Neural cell (in vitro differentiated cells): ENCODE results near the gene HADHB. TPM values are rescaled to one million over a fixed set of nuclear protein-coding genes. Genes with fewer than 3 reads are reported as not detected.

Source experiments
- H2AFZ ChIP-seq: fragments of 200-600, 300-800 bp; sonication (generic), shearing (Covaris generic); 2 replicates; pipeline ENCODE4 v1.6.0; 2014; ENCODE audit warnings: low read depth, mild to moderate bottlenecking, antibody characterized with exemption, low read length, moderate library complexity
- H3F3A ChIP-seq: fragments of 200-600 bp; shearing (Covaris generic); 2 replicates; pipeline ENCODE4 v1.6.1; 2016; ENCODE audit warnings: mild to moderate bottlenecking, moderate library complexity, mixed read lengths, antibody characterized with exemption, low read length; ENCODE audit not compliant: insufficient read depth, poor library complexity, severe bottlenecking
- H3K27ac ChIP-seq: fragments of 200-600, 300-800 bp; sonication (generic), shearing (Covaris generic); 2 replicates; pipeline ENCODE4 v1.5.1; 2014; ENCODE audit warnings: mild to moderate bottlenecking, low read length, moderate library complexity
- H3K27me3 ChIP-seq: fragments of 300-800, 200-600 bp; sonication (generic), shearing (Covaris generic); 2 replicates; pipeline ENCODE4 v1.6.0; 2014; ENCODE audit warnings: mild to moderate bottlenecking, low read depth, low read length, moderate library complexity; ENCODE audit not compliant: insufficient read depth
- H3K36me3 ChIP-seq: fragments of 300-800, 200-600 bp; sonication (generic), shearing (Covaris generic); 2 replicates; pipeline ENCODE4 v1.5.1; 2014; ENCODE audit warnings: mild to moderate bottlenecking, antibody characterized with exemption, low read length, moderate library complexity; ENCODE audit not compliant: insufficient read depth
- H3K4me2 ChIP-seq: fragments of 300-800, 200-600 bp; sonication (generic), shearing (Covaris generic); 2 replicates; pipeline ENCODE4 v1.6.0; 2014; ENCODE audit warnings: mild to moderate bottlenecking, low read length
- H3K4me3 ChIP-seq: fragments of 300-800, 200-600 bp; sonication (generic), shearing (Covaris generic); 2 replicates; pipeline ENCODE4 v1.5.1; 2014; ENCODE audit warnings: mild to moderate bottlenecking, low read length, moderate library complexity
- H3K79me2 ChIP-seq: fragments of 200-600 bp; shearing (Covaris generic); replicated peaks from 2 replicates; pipeline ENCODE4 v1.6.0; 2014; ENCODE audit warnings: mild to moderate bottlenecking, low read length, moderate library complexity; ENCODE audit not compliant: insufficient read depth
- H3K9ac ChIP-seq: fragments of 300-800, 200-600 bp; sonication (generic), shearing (Covaris generic); 2 replicates; pipeline ENCODE4 v1.6.1; 2016; ENCODE audit warnings: mild to moderate bottlenecking, low read length, mixed read lengths
- H3K9me2 ChIP-seq: fragments of 200-600 bp; shearing (Covaris generic); 2 replicates; pipeline ENCODE4 v1.6.1; 2016; ENCODE audit warnings: mild to moderate bottlenecking, low read length, mixed read lengths; ENCODE audit not compliant: insufficient read depth
- H3K9me3 ChIP-seq: fragments of 200-600, 300-800 bp; sonication (generic), shearing (Covaris generic); 2 replicates; pipeline ENCODE4 v1.6.1; 2016; ENCODE audit warnings: mild to moderate bottlenecking, mixed run types, low read length, moderate library complexity, mixed read lengths
- H4K20me1 ChIP-seq: fragments of 200-600 bp; shearing (Covaris generic); 2 replicates; pipeline ENCODE4 v1.6.1; 2016; ENCODE audit warnings: mild to moderate bottlenecking, mixed run types; ENCODE audit not compliant: insufficient read depth
- CTCF ChIP-seq: fragments of 450-650 bp; IDR thresholded peaks from 2 replicates; pipeline ENCODE4 v1.5.1; 2014; ENCODE audit warnings: antibody characterized with exemption, mild to moderate bottlenecking, moderate library complexity; ENCODE audit not compliant: poor library complexity, severe bottlenecking
- EP300 ChIP-seq: fragments of 450-650 bp; conservative IDR thresholded peaks from 2 replicates; pipeline ENCODE4 v1.6.1; 2014; ENCODE audit warnings: antibody characterized with exemption, mild to moderate bottlenecking, moderate library complexity; ENCODE audit not compliant: poor library complexity, severe bottlenecking
- EZH2 ChIP-seq: fragments of 200-600, 300-800 bp; shearing (Covaris generic), sonication (generic); IDR thresholded peaks from 2 replicates; pipeline ENCODE4 v1.6.1; 2014; ENCODE audit warnings: antibody characterized with exemption, low read length, borderline replicate concordance, mild to moderate bottlenecking; ENCODE audit not compliant: insufficient read depth, poor library complexity, severe bottlenecking
- MXI1 ChIP-seq: fragments of 450-650 bp; conservative IDR thresholded peaks from 2 replicates; pipeline ENCODE4 v1.6.1; 2014; ENCODE audit warnings: antibody characterized with exemption, mild to moderate bottlenecking; ENCODE audit not compliant: poor library complexity, severe bottlenecking
- POLR2AphosphoS5 ChIP-seq: IDR thresholded peaks from 2 replicates; pipeline ENCODE4 v1.6.1; 2012
- RAD21 ChIP-seq: fragments of 450-650 bp; conservative IDR thresholded peaks from 2 replicates; pipeline ENCODE4 v1.6.1; 2014; ENCODE audit warnings: antibody characterized with exemption, mild to moderate bottlenecking, moderate library complexity
- REST ChIP-seq: IDR thresholded peaks from 2 replicates; pipeline ENCODE4 v1.6.1; 2012; ENCODE audit warnings: borderline replicate concordance
- SMC3 ChIP-seq: fragments of 450-650 bp; conservative IDR thresholded peaks from 2 replicates; pipeline ENCODE4 v1.6.1; 2014; ENCODE audit warnings: antibody characterized with exemption, mild to moderate bottlenecking, moderate library complexity; ENCODE audit not compliant: poor library complexity
- TAF1 ChIP-seq: IDR thresholded peaks from 2 replicates; pipeline ENCODE4 v1.6.1; 2012; ENCODE audit warnings: low read depth
- polyA plus RNA-seq: library from polyadenylated mRNA; depleted of rRNA; stranded (reverse); fragments of >200 nt; gene quantifications from 2 replicates; pipeline ENCODE4 v1.2.3, GENCODE V29; 2014

Gene HADHB
- polyA plus RNA-seq, 1 donor from 2014 or later = 30.5 TPM

- Histone ChIP-seq H3K27ac (no peak overlapping the region), H3K4me3 (peak overlapping the region; percentile 78), H3F3A (peaks cover 4% of the 10 kb centered on the region), H3K9me2 (no peaks in the 10 kb centered on the region), H3K9me3 (no peaks in the 10 kb centered on the region), H3K4me2 (no peak overlapping the region), H2AFZ (no peak overlapping the region), H4K20me1 (no peaks in the 10 kb centered on the region), H3K79me2 (peaks cover 68% of the 10 kb centered on the region), H3K36me3 (no peaks in the 10 kb centered on the region), H3K27me3 (no peaks in the 10 kb centered on the region), H3K9ac (no peak overlapping the region)
- TF ChIP-seq REST (no peak), EZH2 (no peak), MXI1 (no peak), TAF1 (no peak), CTCF (no peak), SMC3 (no peak), POLR2AphosphoS5 (no peak), EP300 (no peak), RAD21 (no peak)
These were observed 2.1 kb downstream of the HADHB start for GRCh38 chr2:26246818-26247217.

- no peak overlapping the region for H2AFZ ChIP-seq
- no peaks in the 10 kb centered on the region for H3F3A ChIP-seq
- no peak overlapping the region for H3K4me3 ChIP-seq
- H3K27me3 ChIP-seq = no peaks in the 10 kb centered on the region
- H3K79me2 ChIP-seq = peaks cover 48% of the 10 kb centered on the region
- no peaks in the 10 kb centered on the region for H3K9me2 ChIP-seq
- H3K9ac ChIP-seq = no peak overlapping the region
- H4K20me1 ChIP-seq = no peaks in the 10 kb centered on the region
- TF ChIP-seq POLR2AphosphoS5 (no peak), MXI1 (no peak)
- no peaks in the 10 kb centered on the region for H3K36me3 ChIP-seq
- no peak overlapping the region for H3K27ac ChIP-seq
- no peaks in the 10 kb centered on the region for H3K9me3 ChIP-seq
- no peak overlapping the region for H3K4me2 ChIP-seq
These were observed 4.9 kb downstream of the HADHB start for GRCh38 chr2:26249625-26250024.

- TF ChIP-seq REST (no peak), MXI1 (no peak), CTCF (no peak), TAF1 (no peak), EZH2 (no peak), SMC3 (no peak), RAD21 (no peak), POLR2AphosphoS5 (no peak)
- Histone ChIP-seq H3K27ac (no peak overlapping the region), H4K20me1 (no peaks in the 10 kb centered on the region)
These were observed 7.2 kb downstream of the HADHB start for GRCh38 chr2:26251893-26252292.

More at GRCh38 chr2:26251893-26252292, 7.2 kb downstream of the HADHB start:
- Histone ChIP-seq H3F3A (no peaks in the 10 kb centered on the region), H3K9me2 (no peaks in the 10 kb centered on the region), H3K4me2 (no peak overlapping the region), H2AFZ (no peak overlapping the region), H3K36me3 (no peaks in the 10 kb centered on the region), H3K79me2 (peaks cover 39% of the 10 kb centered on the region), H3K9ac (no peak overlapping the region), H3K4me3 (no peak overlapping the region), H3K9me3 (no peaks in the 10 kb centered on the region), H3K27me3 (no peaks in the 10 kb centered on the region)
